Chondrocyte (in vitro differentiated cells): Measurements from ENCODE around the gene USP17L11. TPM values are rescaled to one million over a fixed set of nuclear protein-coding genes. Genes with fewer than 3 reads are reported as not detected.
"Not testable (repeated sequence)": the region's sequence is repeated elsewhere in the genome, so short reads cannot be mapped to it uniquely, and the experiment has no call there.

Experiments
- DNase-seq: peaks from one replicate; pipeline ENCODE4 v3.0.0; 2021; ENCODE audit warnings: mixed read lengths, low spot score
- H3K27ac Mint-ChIP-seq: one replicate; pipeline ENCODE4 v1.8.0; 2021; ENCODE audit warnings: mild to moderate bottlenecking, moderate library complexity, mixed read lengths; ENCODE audit not compliant: unreplicated experiment
- H3K27me3 Mint-ChIP-seq: 2 replicates; pipeline ENCODE4 v1.8.0; 2021; ENCODE audit warnings: low read depth, mixed read lengths
- H3K36me3 Mint-ChIP-seq: 2 replicates; pipeline ENCODE4 v1.8.0; 2021; ENCODE audit warnings: low read depth, mixed read lengths
- H3K4me1 Mint-ChIP-seq: 2 replicates; pipeline ENCODE4 v1.8.0; 2021; ENCODE audit warnings: low read depth, mild to moderate bottlenecking, mixed read lengths
- H3K4me3 Mint-ChIP-seq: one replicate; pipeline ENCODE4 v1.8.0; 2021; ENCODE audit warnings: mild to moderate bottlenecking, moderate library complexity, mixed read lengths; ENCODE audit not compliant: unreplicated experiment
- H3K9me3 Mint-ChIP-seq: 2 replicates; pipeline ENCODE4 v1.8.0; 2021; ENCODE audit warnings: low read depth, mixed read lengths
- total RNA-seq: library from RNA; stranded (reverse); gene quantifications from 3 replicates; pipeline ENCODE4 v1.2.1, GENCODE V29; 2021

USP17L11 gene
- total RNA-seq, 1 donor from 2014 or later, result not detected

GRCh38 chr4:9253078-9253477 lies 37.9 kb downstream of the USP17L11 start, which contains the start of gene USP17L19:
TSS of gene USP17L19 (plus strand) at chr4:9253378. CDS start at chr4:9253378, 0 bp downstream.
- H3K4me3 Mint-ChIP-seq, H3K27me3 Mint-ChIP-seq, DNase-seq, H3K36me3 Mint-ChIP-seq, H3K27ac Mint-ChIP-seq, H3K4me1 Mint-ChIP-seq, H3K9me3 Mint-ChIP-seq: not testable (repeated sequence)

- not testable (repeated sequence) for H3K27me3 Mint-ChIP-seq, H3K9me3 Mint-ChIP-seq, H3K27ac Mint-ChIP-seq, DNase-seq, H3K4me1 Mint-ChIP-seq, H3K36me3 Mint-ChIP-seq, H3K4me3 Mint-ChIP-seq
Measured at GRCh38 chr4:9257824-9258223, 42.6 kb downstream of the USP17L11 start, which contains the start of gene USP17L20. TSS of gene USP17L20 (plus strand) at chr4:9258124. CDS start at chr4:9258124, 0 bp downstream.

- H3K36me3 Mint-ChIP-seq, H3K27me3 Mint-ChIP-seq, H3K9me3 Mint-ChIP-seq, H3K4me3 Mint-ChIP-seq, H3K4me1 Mint-ChIP-seq, H3K27ac Mint-ChIP-seq, DNase-seq: not testable (repeated sequence)
Measured at GRCh38 chr4:9262572-9262971, 47.4 kb downstream of the USP17L11 start, which contains the start of gene USP17L21. TSS of gene USP17L21 (plus strand) at chr4:9262872. CDS start at chr4:9262872, 0 bp downstream.

Other genes with a start within 250 kb of the USP17L11 start
- not detected in 3 replicates for gene FAM90A26, start 45.0 kb upstream of the USP17L11 start, total RNA-seq
- not detected in 3 replicates for gene USP17L10, start 4.7 kb upstream of the USP17L11 start, total RNA-seq
- gene USP17L12, start 4.7 kb downstream of the USP17L11 start, total RNA-seq, result not detected in 3 replicates
- not detected in 3 replicates for gene USP17L13, start 9.5 kb downstream of the USP17L11 start, total RNA-seq
- not detected in 3 replicates for gene USP17L15, start 19.0 kb downstream of the USP17L11 start, total RNA-seq
- gene USP17L17, start 28.5 kb downstream of the USP17L11 start, total RNA-seq, result not detected in 3 replicates
- gene USP17L18, start 33.2 kb downstream of the USP17L11 start, total RNA-seq, result not detected in 3 replicates
- gene USP17L19, start 38.0 kb downstream of the USP17L11 start, total RNA-seq, result not detected in 3 replicates
- gene USP17L20, start 42.7 kb downstream of the USP17L11 start, total RNA-seq, result not detected in 3 replicates
- gene USP17L21, start 47.5 kb downstream of the USP17L11 start, total RNA-seq, result not detected in 3 replicates
- gene USP17L22, start 52.2 kb downstream of the USP17L11 start, total RNA-seq, result not detected in 3 replicates
- gene USP17L24, start 109.8 kb downstream of the USP17L11 start, total RNA-seq, result not detected in 3 replicates
- gene USP17L25, start 114.5 kb downstream of the USP17L11 start, total RNA-seq, result not detected in 3 replicates
- not detected in 3 replicates for gene USP17L26, start 119.3 kb downstream of the USP17L11 start, total RNA-seq
- not detected in 3 replicates for gene USP17L5, start 124.0 kb downstream of the USP17L11 start, total RNA-seq
- gene USP17L27, start 128.7 kb downstream of the USP17L11 start, total RNA-seq, result not detected in 3 replicates
- gene USP17L28, start 133.5 kb downstream of the USP17L11 start, total RNA-seq, result not detected in 3 replicates
- gene USP17L29, start 138.2 kb downstream of the USP17L11 start, total RNA-seq, result not detected in 3 replicates
- not detected in 3 replicates for gene USP17L30, start 147.7 kb downstream of the USP17L11 start, total RNA-seq
- gene DEFB131A, start 229.0 kb downstream of the USP17L11 start, total RNA-seq, result not detected in 3 replicates